Adrenal gland (tissue), 5 donors: ENCODE results near the gene METTL21C.

Source experiments
- POLR2A ChIP-seq, 2 donors: fragments of 450-650 bp; IDR thresholded peaks; one replicate each; pipeline ENCODE4 v1.6.1; 2017; ENCODE audit warnings: antibody characterized with exemption in 2 of 2, mild to moderate bottlenecking in 2 of 2, moderate library complexity in 1 of 2
- TF ChIP-seq, protein P1 (sequence below), 6 experiments: fragments of 450-650 bp in 4 of 6; fragments of 200-600 bp in 2 of 6; sonication (generic) in 1 of 6; IDR thresholded peaks; 1 replicate in 5 of 6; 2 replicates in 1 of 6; pipeline versions ENCODE4 v1.5.1 to v1.8.0; 2016 to 2021; ENCODE audit warnings: antibody characterized with exemption in 6 of 6, mild to moderate bottlenecking in 2 of 6, moderate library complexity in 1 of 6
- donor health status: DM: no; HTN: no; CAD: no.

GRCh38 chr13:102693250-102693649 lies 1.6 kb downstream of the METTL21C start:
- TF ChIP-seq, protein P1, sequence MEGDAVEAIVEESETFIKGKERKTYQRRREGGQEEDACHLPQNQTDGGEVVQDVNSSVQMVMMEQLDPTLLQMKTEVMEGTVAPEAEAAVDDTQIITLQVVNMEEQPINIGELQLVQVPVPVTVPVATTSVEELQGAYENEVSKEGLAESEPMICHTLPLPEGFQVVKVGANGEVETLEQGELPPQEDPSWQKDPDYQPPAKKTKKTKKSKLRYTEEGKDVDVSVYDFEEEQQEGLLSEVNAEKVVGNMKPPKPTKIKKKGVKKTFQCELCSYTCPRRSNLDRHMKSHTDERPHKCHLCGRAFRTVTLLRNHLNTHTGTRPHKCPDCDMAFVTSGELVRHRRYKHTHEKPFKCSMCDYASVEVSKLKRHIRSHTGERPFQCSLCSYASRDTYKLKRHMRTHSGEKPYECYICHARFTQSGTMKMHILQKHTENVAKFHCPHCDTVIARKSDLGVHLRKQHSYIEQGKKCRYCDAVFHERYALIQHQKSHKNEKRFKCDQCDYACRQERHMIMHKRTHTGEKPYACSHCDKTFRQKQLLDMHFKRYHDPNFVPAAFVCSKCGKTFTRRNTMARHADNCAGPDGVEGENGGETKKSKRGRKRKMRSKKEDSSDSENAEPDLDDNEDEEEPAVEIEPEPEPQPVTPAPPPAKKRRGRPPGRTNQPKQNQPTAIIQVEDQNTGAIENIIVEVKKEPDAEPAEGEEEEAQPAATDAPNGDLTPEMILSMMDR (IDR thresholded peaks at IDR 0.05): no peak
- TF ChIP-seq POLR2A (IDR thresholded peaks at IDR 0.05): no peak
